Trophoblast cell (in vitro differentiated cells and primary cell): ENCODE data around the gene TAMM41.

Experiments used
- DNase-seq, 2 donors: peaks; one replicate each; pipeline ENCODE4 v3.0.0-alpha.2; 2016
- H2AFZ ChIP-seq: 2 replicates; pipeline ENCODE4 v1.6.1; 2013; ENCODE audit warnings: low read length, moderate library complexity, mild to moderate bottlenecking; ENCODE audit not compliant: insufficient read depth, poor library complexity
- H2AK5ac ChIP-seq: 2 replicates; pipeline ENCODE4 v1.6.1; 2013; ENCODE audit warnings: mild to moderate bottlenecking, low read length
- H2BK120ac ChIP-seq: 2 replicates; pipeline ENCODE4 v1.6.1; 2013; ENCODE audit warnings: low read length, mild to moderate bottlenecking, moderate library complexity; ENCODE audit not compliant: insufficient read depth, poor library complexity
- H2BK12ac ChIP-seq: 2 replicates; pipeline ENCODE4 v1.6.1; 2013; ENCODE audit warnings: mild to moderate bottlenecking, low read length, moderate library complexity
- H2BK5ac ChIP-seq: 2 replicates; pipeline ENCODE4 v1.6.1; 2013; ENCODE audit warnings: low read length, low read depth, moderate library complexity, mild to moderate bottlenecking; ENCODE audit not compliant: poor library complexity
- H3K14ac ChIP-seq: 2 replicates; pipeline ENCODE4 v1.6.1; 2013; ENCODE audit warnings: mild to moderate bottlenecking, low read length
- H3K18ac ChIP-seq: 2 replicates; pipeline ENCODE4 v1.6.1; 2013; ENCODE audit warnings: mild to moderate bottlenecking, low read length
- H3K23ac ChIP-seq: 2 replicates; pipeline ENCODE4 v1.6.1; 2013; ENCODE audit warnings: low read length
- H3K27ac ChIP-seq: 2 replicates; pipeline ENCODE4 v1.5.1; 2013; ENCODE audit warnings: low read depth, mild to moderate bottlenecking, inconsistent platforms, low read length, moderate library complexity
- H3K27me3 ChIP-seq: 2 replicates; pipeline ENCODE4 v1.6.1; 2013; ENCODE audit warnings: inconsistent platforms, mild to moderate bottlenecking, low read length, moderate library complexity; ENCODE audit not compliant: insufficient read depth
- H3K36me3 ChIP-seq, 2 experiments: 1 replicate in 1 of 2; 2 replicates in 1 of 2; pipeline ENCODE4 v1.6.1; 2013; ENCODE audit warnings: low read length in 2 of 2, mild to moderate bottlenecking in 2 of 2, moderate library complexity in 1 of 2; ENCODE audit not compliant: insufficient read depth in 2 of 2, control insufficient read depth in 1 of 2
- H3K4ac ChIP-seq: 2 replicates; pipeline ENCODE4 v1.6.1; 2013; ENCODE audit warnings: low read depth, mild to moderate bottlenecking, low read length, moderate library complexity
- H3K4me1 ChIP-seq, 2 experiments: 1 replicate in 1 of 2; 2 replicates in 1 of 2; pipeline ENCODE4 v1.6.1; 2013; ENCODE audit warnings: low read length in 2 of 2, mild to moderate bottlenecking in 2 of 2, moderate library complexity in 1 of 2; ENCODE audit not compliant: insufficient read depth in 2 of 2, control insufficient read depth in 1 of 2
- H3K4me2 ChIP-seq: 2 replicates; pipeline ENCODE4 v1.6.1; 2013; ENCODE audit warnings: inconsistent platforms, mild to moderate bottlenecking, low read length, moderate library complexity
- H3K4me3 ChIP-seq: 2 replicates; pipeline ENCODE4 v1.5.1; 2013; ENCODE audit warnings: mild to moderate bottlenecking, low read depth, low read length, inconsistent platforms
- H3K79me1 ChIP-seq: one replicate; pipeline ENCODE4 v1.6.1; 2013; ENCODE audit warnings: low read length
- H3K79me2 ChIP-seq: 2 replicates; pipeline ENCODE4 v1.6.1; 2013; ENCODE audit warnings: low read length, mild to moderate bottlenecking; ENCODE audit not compliant: control insufficient read depth, insufficient read depth, poor library complexity
- H3K9ac ChIP-seq: 2 replicates; pipeline ENCODE4 v1.6.1; 2013; ENCODE audit warnings: mild to moderate bottlenecking, low read length
- H3K9me3 ChIP-seq: 2 replicates; pipeline ENCODE4 v1.6.1; 2013; ENCODE audit warnings: low read depth, mild to moderate bottlenecking, control low read depth, inconsistent platforms, low read length; ENCODE audit not compliant: insufficient read depth
- H4K12ac ChIP-seq: 2 replicates; pipeline ENCODE4 v1.6.1; 2013; ENCODE audit warnings: low read depth, mild to moderate bottlenecking, low read length, moderate library complexity
- H4K8ac ChIP-seq: 2 replicates; pipeline ENCODE4 v1.6.1; 2013; ENCODE audit warnings: low read depth, mild to moderate bottlenecking, low read length, moderate library complexity
- H4K91ac ChIP-seq: one replicate; pipeline ENCODE4 v1.6.1; 2013; ENCODE audit warnings: low read depth, mild to moderate bottlenecking, low read length, moderate library complexity
- WGBS: extraction: QIAGEN DNeasy Blood & Tissue Kit; methylation state at CpG from one replicate; pipeline ENCODE4 v1.1.7; 2013; ENCODE audit warnings: missing lambda C conversion rate; ENCODE audit not compliant: insufficient read length, insufficient coverage; ENCODE audit errors: extremely low coverage; 5-methylcytosine and 5-hydroxymethylcytosine counted together

Gene TAMM41

DNA sequence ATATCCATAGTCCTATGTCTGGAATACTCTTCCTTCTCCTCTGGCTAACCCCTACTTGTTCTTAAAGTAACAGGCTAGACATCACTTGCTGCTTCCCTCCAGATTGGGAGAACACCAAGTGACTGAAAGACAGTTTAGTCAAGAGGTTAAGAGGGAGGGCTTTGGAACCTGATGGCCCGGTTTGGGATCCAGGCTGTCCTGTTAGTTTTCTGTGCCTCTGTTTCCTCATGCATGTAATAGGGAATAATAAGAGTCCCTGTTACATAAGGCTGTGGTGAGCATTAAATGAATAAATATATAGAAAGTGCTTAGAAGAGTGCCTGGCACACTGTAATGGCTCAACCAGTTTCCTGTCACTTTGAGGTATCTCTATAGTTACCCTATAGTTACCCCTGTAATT, 66.3 kb downstream of the TAMM41 start:
- no peaks in the 10 kb centered on the region for H3K79me2 ChIP-seq
- no CpG with 5 or more reads among the region's 1 CpG for WGBS
- H3K23ac ChIP-seq = no peak overlapping the region
- H2BK120ac ChIP-seq = no peak overlapping the region
- H2BK12ac ChIP-seq = no peak overlapping the region
- H4K12ac ChIP-seq = no peak overlapping the region
- H3K4me1 ChIP-seq = peaks cover under 1 to 6% of the 10 kb centered on the region in 2 experiments
- no peak overlapping the region for H3K4ac ChIP-seq
- no peaks in the 10 kb centered on the region for H3K79me1 ChIP-seq
- H3K18ac ChIP-seq = no peak overlapping the region
- H3K27ac ChIP-seq = no peak overlapping the region
- H4K8ac ChIP-seq = no peak overlapping the region
- no peaks in the 10 kb centered on the region for H3K27me3 ChIP-seq
- no peak overlapping the region for H3K4me3 ChIP-seq
- H3K36me3 ChIP-seq = no peaks in the 10 kb centered on the region
- peak in 1 of 2 donors; percentile 9 for DNase-seq
- no peak overlapping the region for H2BK5ac ChIP-seq
- no peak overlapping the region for H2AFZ ChIP-seq
- no peak overlapping the region for H3K9ac ChIP-seq
- no peak overlapping the region for H4K91ac ChIP-seq
- no peak overlapping the region for H3K4me2 ChIP-seq
- no peaks in the 10 kb centered on the region for H3K9me3 ChIP-seq
- no peak overlapping the region for H2AK5ac ChIP-seq
- no peak overlapping the region for H3K14ac ChIP-seq

DNA sequence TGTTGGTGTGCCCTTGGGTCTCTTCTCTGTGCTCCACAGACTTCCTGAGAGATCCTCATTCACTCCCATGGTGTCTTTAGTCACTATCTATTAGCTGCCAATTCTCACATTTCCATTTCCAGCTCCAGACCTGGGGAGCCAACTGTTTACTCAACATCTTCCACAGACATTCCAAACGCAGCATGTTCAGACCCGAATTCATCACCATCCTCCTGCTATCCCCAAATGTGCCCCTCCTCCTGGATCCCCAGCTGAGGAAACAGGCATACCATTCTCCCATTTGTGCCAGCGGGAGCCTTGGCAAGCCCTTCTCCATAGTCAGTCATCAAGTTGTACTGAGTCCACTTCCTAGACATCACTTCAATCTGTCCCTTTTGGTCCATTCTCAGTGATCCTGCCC, 67.1 kb downstream of the TAMM41 start:
- no CpG with 5 or more reads among the region's 3 CpGs for WGBS
- no peaks in the 10 kb centered on the region for H3K79me1 ChIP-seq

DNA sequence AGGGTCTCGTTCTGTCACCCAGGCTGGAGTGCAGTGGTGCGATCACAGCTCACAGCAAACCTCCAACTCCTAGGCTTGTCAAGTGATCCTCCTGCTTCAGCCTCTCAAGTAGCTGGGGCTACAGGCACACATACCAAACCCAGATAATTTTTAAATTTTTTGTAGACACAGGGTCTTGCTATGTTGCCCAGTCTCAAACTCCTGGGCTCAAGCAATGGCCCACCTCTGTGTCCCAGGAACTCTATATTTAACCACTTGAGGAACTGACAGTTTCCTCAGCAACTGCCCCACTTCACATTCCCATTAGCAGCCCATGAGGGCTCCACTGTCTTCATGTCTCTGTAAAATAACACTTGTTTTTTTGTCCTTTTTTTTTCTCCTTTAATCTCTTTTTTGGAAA, 68.4 kb downstream of the TAMM41 start:
- Histone ChIP-seq H3K36me3 (no peaks in the 10 kb centered on the region), H4K91ac (no peak overlapping the region), H3K18ac (no peak overlapping the region), H3K27me3 (no peaks in the 10 kb centered on the region), H3K14ac (no peak overlapping the region), H3K23ac (no peak overlapping the region), H4K8ac (no peak overlapping the region), H4K12ac (no peak overlapping the region), H3K79me2 (no peaks in the 10 kb centered on the region), H3K9me3 (no peaks in the 10 kb centered on the region), H3K4me3 (no peak overlapping the region), H2AFZ (no peak overlapping the region), H2BK5ac (no peak overlapping the region), H3K27ac (no peak overlapping the region), H2AK5ac (no peak overlapping the region), H3K9ac (no peak overlapping the region), H3K4ac (no peak overlapping the region), H3K4me2 (no peak overlapping the region), H2BK120ac (no peak overlapping the region), H3K79me1 (no peaks in the 10 kb centered on the region), H2BK12ac (no peak overlapping the region), H3K4me1 (peaks cover 0 to 2% of the 10 kb centered on the region in 2 experiments)
- no CpG with 5 or more reads among the region's 2 CpGs for whole genome bisulfite sequencing
- no peak for DNase-seq

More for the DNA sequence above, 67.1 kb downstream of the TAMM41 start:
- Histone ChIP-seq H3K18ac (no peak overlapping the region), H3K4me3 (no peak overlapping the region), H4K12ac (no peak overlapping the region), H4K91ac (no peak overlapping the region), H3K36me3 (no peaks in the 10 kb centered on the region), H2BK120ac (no peak overlapping the region), H2AK5ac (no peak overlapping the region), H2AFZ (no peak overlapping the region), H3K23ac (peak overlapping the region; percentile 33), H3K27me3 (no peaks in the 10 kb centered on the region), H3K14ac (no peak overlapping the region), H3K4ac (no peak overlapping the region), H4K8ac (no peak overlapping the region), H3K9me3 (no peaks in the 10 kb centered on the region), H2BK5ac (no peak overlapping the region), H2BK12ac (no peak overlapping the region), H3K9ac (no peak overlapping the region), H3K4me2 (no peak overlapping the region), H3K79me2 (no peaks in the 10 kb centered on the region), H3K4me1 (peaks cover 0 to 2% of the 10 kb centered on the region in 2 experiments), H3K27ac (no peak overlapping the region)
- DNase-seq = no peak

DNA sequence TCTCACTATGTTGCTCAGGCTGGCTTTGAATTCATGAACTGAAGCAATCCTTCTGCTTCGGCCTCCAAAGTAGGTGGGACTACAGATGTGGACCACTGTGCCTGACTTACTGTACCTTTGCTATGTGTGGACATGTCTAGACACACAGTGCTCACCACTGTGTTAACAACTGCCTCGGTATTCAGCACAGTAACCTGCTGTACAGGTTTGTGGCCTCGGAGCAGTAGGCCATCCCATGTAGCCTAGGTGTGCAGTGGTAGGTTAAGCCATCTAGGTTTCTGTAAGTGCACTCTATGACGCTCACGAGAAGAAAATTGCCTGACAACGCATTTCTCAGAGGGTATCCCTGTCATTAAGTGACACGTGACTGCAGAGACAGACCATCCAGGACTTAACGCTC, 70.3 kb downstream of the TAMM41 start:
- H3K4me3 ChIP-seq = no peak overlapping the region
- peaks cover 2 to 3% of the 10 kb centered on the region in 2 experiments for H3K4me1 ChIP-seq
- H3K14ac ChIP-seq = no peak overlapping the region
- H2BK5ac ChIP-seq = no peak overlapping the region
- no peaks in the 10 kb centered on the region for H3K9me3 ChIP-seq
- H2BK120ac ChIP-seq = no peak overlapping the region
- H3K27me3 ChIP-seq = no peaks in the 10 kb centered on the region
- no peak overlapping the region for H3K4me2 ChIP-seq
- no peak overlapping the region for H3K18ac ChIP-seq
- no peak overlapping the region for H4K12ac ChIP-seq
- WGBS = no CpG with 5 or more reads among the region's 8 CpGs
- no peak overlapping the region for H3K9ac ChIP-seq
- peaks cover 2% of the 10 kb centered on the region for H3K79me1 ChIP-seq
- H2BK12ac ChIP-seq = no peak overlapping the region
- H3K23ac ChIP-seq = no peak overlapping the region
- no peaks in the 10 kb centered on the region for H3K36me3 ChIP-seq
- peak; percentile 94 to 95 for DNase-seq
- H4K91ac ChIP-seq = peak overlapping the region; percentile 2
- no peak overlapping the region for H2AK5ac ChIP-seq
- no peak overlapping the region for H3K4ac ChIP-seq
- no peaks in the 10 kb centered on the region for H3K79me2 ChIP-seq
- H4K8ac ChIP-seq = no peak overlapping the region
- H3K27ac ChIP-seq = no peak overlapping the region
- no peak overlapping the region for H2AFZ ChIP-seq
